Activated gamma-delta T cell treated with anti-CD3 and anti-CD28 coated beads, Interleukin-2, amount 50 U/mL, for 16 hours (primary cell): Measurements from ENCODE around the gene TTC13.

Source experiments
- DNase-seq: peaks from one replicate; pipeline ENCODE4 v3.0.0-alpha.2; 2020; ENCODE audit warnings: low read depth

TTC13 gene

GRCh38 chr1:230943048-230943593, 35.5 kb downstream of the TTC13 start:
- DNase-seq, result no peak

- DNase-seq, result no peak
These were observed 37.8 kb downstream of the TTC13 start for GRCh38 chr1:230940848-230941247.

GRCh38 chr1:230939806-230940489, 38.7 kb downstream of the TTC13 start:
- DNase-seq, result no peak

- DNase-seq, result no peak
These were observed 39.7 kb downstream of the TTC13 start for GRCh38 chr1:230938924-230939368.

- no peak for DNase-seq
These were observed 41.3 kb downstream of the TTC13 start for GRCh38 chr1:230937371-230937770.

- DNase-seq, result no peak
These were observed 42.2 kb downstream of the TTC13 start for GRCh38 chr1:230936475-230936874.

GRCh38 chr1:230935852-230936251, 42.8 kb downstream of the TTC13 start:
- no peak for DNase-seq

- no peak for DNase-seq
These were observed 47.7 kb downstream of the TTC13 start for GRCh38 chr1:230930986-230931385.

- no peak for DNase-seq
These were observed 52.5 kb downstream of the TTC13 start for GRCh38 chr1:230926182-230926581.

- no peak for DNase-seq
These were observed 53.1 kb downstream of the TTC13 start for GRCh38 chr1:230925608-230926007.

GRCh38 chr1:230923176-230923575, 55.5 kb downstream of the TTC13 start:
- DNase-seq, result no peak

- no peak for DNase-seq
These were observed 56.0 kb downstream of the TTC13 start for GRCh38 chr1:230922620-230923019.

GRCh38 chr1:230919207-230919606, 59.5 kb downstream of the TTC13 start:
- DNase-seq, result no peak

GRCh38 chr1:230917284-230918135, 61.2 kb downstream of the TTC13 start:
- peak; percentile 58 for DNase-seq

- DNase-seq, result no peak
These were observed 61.9 kb downstream of the TTC13 start for GRCh38 chr1:230916587-230917283.

GRCh38 chr1:230915078-230915477, 63.6 kb downstream of the TTC13 start:
- DNase-seq, result no peak

GRCh38 chr1:230913496-230913895, 65.2 kb downstream of the TTC13 start:
- DNase-seq, result no peak

- no peak for DNase-seq
These were observed 67.9 kb downstream of the TTC13 start for GRCh38 chr1:230910755-230911117.

- no peak for DNase-seq
These were observed 68.5 kb downstream of the TTC13 start for GRCh38 chr1:230909974-230910754.

GRCh38 chr1:230907472-230908205, 71.0 kb downstream of the TTC13 start:
- no peak for DNase-seq

- no peak for DNase-seq
These were observed 72.4 kb downstream of the TTC13 start for GRCh38 chr1:230906226-230906625.
